Inflammatory macrophage treated with lipopolysaccharide for 1 hour (primary cell): ENCODE results near the gene HLA-B.

Experiments used
- DNase-seq, 2 donors: peaks; one replicate each; pipeline ENCODE4 v3.0.0-alpha.2; 2020 to 2022

HLA-B gene

DNA sequence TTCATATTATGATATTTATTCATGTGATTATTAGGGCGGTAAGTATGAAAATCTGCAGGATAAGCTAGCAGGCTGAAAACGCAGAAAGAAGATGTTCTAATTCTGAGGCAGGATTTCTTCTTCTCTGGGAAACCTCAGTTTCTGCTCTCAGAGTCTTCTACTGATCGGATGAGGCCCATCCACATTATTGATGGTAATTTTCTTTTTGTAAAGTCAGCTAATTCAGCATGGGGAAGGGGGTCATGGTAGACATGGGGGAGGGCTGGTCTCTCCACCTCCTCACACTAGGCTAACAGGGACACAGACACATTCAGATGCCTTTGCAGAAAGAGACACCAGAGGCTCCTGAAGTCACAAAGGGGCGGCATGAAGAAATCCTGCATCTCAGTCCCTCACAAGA is 24.7 kb upstream of the HLA-B start:
- no peak for DNase-seq

DNA sequence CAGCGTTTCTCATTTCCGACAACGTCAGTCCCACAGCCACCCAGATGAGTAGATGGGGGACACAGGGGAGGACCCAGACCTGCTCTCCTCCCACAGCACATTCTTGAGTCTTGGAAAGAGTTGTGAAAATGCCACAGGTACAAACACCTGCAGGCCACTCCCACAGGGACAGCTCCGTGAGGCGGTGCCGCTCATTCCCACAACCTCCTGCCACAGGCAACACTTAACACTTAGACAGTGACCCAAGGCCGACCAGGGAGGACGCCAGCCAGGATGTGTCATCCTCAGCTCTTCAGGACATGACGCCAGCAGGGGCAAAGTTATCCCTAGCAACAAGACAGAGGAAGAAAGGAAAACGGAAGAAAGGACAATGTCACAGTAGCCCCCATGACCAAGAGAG is 22.9 kb upstream of the HLA-B start:
- no peak for DNase-seq

DNA sequence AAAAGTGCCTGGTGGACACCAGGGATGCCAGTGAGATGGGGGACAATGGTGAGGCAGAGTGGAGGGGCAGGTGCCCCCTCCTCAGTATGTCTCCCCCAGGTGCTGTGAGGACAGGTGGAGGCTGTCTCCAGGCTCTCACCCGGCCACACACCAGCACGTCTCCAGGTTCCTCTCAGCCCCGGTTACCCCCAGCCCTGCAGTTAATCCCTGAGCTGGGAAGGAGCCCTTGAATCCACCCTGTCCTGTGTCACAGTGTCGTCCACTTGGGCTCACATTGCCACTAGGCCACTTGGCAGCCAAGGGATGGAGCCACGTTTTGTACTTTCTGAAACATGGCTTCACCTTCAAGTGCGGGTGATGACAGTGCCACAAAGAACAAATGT is 21.7 kb upstream of the HLA-B start:
- no peak for DNase-seq

DNA sequence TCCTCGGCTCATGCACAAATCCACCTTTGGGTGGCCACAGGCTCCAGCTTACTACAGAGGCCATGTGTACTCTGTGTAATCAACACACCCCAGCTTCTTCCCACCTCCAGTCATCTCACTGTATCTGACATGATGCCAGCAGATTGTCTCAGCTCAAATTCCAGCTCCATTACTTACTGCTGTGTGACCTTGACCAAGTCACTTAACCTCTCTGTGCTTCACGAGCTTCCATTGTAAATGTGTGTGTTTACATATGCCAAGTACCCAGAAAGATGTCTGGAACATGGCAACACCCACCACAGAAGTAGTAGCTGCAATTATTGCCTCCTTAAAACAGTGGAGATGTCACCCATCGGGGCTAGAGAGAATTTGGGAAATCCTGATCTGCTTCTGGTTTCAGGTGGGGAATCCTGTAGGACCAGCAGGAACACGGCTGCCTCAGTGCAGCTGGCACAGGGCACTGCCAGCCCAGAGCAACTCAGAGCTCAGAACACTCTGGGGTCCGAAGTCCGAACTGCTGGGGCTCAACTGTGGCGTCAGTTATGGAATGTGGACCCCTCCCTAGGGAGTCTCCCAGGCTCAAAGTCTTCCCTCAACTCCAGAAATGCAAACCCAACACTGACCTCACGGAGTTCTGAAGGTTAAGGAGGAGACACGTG is 21.2 kb upstream of the HLA-B start:
- DNase-seq, result no peak

DNA sequence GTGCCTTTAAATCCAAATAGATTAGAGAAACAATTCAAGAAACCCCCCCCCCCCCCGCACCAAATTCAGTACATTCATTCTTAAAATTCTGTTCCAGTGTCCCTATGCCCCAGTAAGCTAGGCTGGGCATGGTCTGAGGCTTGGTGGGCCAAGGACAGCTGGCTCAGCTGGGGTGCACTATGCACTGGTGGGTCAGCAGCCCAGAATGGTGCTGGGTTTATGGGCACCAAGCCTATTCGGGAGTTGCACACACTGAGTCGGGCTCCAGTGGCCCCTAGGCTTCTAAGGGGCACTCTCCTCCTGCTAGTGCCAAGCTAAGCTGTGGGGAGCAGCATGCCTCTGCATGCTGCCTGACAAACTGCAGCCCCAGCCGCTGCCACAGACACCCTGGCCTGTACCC is 20.1 kb upstream of the HLA-B start:
- DNase-seq, result no peak

DNA sequence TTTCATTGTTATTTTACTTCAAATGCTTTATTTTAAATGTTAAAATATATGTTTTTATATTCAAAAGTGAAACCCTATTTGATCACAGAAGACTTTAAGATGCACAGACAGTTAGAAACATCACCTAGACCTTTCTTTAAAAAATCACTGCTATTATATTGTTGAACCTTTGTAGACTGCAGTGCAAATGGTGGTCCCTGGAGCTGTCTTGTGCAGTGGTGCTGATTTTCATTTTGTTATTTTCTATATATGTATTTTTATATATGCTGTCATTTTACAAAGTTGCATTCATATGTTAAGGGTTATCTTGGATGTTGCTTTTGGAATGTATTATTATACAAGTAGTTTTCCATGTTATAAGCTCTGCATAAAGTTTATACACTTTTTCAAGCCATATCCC is 18.7 kb upstream of the HLA-B start:
- DNase-seq, result no peak

DNA sequence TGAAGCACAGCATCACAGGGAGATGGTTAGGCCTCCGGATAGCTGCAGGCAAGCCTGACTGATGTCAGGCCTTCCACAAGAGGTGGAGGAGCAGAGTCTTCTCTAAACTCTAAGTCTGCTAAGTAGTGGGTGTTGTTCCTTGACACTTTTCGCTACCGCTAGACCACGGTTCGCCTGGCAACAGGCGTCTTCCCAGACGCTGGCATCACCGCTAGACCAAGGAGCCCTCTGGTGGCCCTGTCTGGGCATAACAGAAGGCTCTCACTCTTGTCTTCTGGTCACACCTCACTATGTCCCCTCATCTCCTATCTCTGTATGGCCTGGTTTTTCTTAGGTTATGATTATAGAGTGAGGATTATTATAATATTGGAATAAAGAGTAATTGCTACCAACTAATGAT is 17.1 kb upstream of the HLA-B start:
- DNase-seq, result peak in 1 of 2 donors; percentile 28

DNA sequence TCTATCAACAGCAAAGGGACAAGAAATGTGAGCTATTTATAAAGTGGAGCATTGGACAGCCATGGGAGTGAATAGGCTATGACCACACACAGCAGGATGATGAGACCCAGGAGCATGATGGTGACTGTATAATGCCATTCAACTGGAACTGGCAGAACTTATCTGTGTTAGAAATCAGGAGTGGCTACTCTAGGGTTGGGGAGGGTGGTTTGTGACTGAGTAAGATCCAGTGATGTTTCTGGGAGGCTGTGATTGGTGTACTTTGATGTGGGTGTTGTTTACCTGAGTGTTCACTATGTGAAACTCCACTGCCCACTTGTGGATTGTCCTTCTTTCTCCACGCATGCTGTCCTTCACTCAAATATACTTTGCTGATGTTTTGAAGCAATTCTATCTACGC is 11.5 kb upstream of the HLA-B start:
- DNase-seq, result no peak

DNA sequence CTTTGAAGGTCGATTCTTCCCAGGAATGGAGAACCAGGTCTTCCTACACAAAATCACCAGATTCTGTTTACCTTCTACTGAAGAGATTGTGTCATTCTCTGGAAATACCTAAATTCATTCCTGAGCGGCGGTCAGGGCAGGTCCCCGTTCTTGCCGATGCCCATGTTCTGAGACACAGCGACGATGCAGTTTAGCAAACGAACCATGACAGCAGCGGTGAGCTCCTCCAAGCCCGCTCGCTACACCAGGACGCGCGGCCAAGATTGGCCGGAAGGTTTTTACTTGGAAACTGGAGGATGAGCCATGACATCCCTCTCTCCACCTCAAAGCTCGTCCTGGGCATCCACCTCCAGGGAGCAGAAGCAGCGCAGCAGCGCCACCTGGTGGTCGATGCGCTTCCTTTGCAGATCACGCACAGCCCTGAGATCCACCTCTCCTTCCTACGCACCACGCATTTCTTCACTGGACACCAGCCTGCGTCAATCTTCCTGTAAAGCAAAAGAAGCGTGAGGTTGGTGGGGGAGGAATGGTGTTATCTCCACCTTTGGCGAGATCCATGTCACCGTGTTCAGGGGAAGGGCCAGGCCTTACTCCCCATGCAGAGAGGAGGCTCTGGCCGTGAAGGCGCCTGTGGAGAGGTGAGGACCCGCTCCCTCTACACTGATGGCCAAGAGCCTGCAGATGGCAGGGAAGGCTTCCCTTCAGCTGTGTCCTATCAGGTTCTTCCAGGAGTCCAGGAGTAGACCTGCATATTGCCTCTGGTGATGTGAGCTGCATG is 9.9 kb upstream of the HLA-B start:
- peak; percentile 81 to 97 for DNase-seq

DNA sequence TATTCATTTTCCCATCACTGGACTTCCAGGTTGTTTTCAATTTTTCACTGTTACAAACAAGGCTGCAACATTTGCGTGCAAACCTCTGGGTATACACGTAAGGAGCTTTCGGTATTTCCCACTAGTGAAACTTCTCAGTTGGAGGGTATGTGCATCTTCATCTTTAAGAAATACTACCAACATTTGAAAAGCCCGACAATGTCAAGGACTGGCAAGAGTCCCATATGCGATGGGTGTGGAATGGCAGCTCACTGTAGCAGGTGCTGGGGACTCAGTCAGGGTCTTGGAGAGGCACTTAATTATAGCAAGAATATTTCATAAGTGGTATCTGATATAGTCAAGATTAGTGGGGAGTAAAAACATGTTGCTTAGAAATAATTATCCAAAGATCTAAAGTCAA is 8.9 kb upstream of the HLA-B start:
- DNase-seq, result no peak

DNA sequence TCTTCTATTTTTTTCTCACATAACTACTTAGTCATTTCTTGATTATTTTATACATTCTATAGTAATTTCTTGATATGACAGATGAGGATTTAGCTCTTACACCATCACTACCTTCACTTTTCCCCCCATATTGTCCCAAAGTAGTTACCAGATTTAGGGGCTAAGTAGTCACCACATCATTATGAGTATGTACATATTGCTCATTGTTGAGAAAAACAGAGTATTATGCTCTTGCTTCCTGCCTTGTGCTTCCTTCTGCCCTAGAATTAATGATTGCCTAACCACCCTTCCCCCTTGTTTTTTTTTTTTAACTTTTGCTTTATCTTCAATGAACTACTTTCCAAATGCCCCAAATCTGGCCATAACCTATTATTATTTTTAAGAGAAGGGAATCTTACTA is 6.8 kb upstream of the HLA-B start:
- DNase-seq, result peak; percentile 58 to 80

DNA sequence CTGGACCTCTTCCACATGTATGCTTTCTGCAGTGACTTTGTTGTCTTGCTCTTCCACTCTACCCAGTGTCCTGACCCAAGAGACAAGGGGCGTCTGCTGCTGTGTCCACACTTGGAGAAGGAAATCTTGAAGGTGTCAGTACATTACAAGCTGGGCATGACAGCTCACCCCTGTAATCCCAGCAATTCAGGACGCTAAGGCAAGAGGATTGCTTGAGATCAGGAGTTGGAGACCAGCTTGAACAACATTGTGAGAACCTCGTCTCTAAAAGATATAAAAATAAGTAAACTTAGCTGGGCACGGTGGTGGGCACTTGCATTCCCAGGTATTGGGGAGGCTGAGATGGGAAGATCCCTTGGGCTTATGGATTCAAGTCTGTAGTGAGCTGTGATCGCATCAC is 5.8 kb upstream of the HLA-B start:
- no peak for DNase-seq

DNA sequence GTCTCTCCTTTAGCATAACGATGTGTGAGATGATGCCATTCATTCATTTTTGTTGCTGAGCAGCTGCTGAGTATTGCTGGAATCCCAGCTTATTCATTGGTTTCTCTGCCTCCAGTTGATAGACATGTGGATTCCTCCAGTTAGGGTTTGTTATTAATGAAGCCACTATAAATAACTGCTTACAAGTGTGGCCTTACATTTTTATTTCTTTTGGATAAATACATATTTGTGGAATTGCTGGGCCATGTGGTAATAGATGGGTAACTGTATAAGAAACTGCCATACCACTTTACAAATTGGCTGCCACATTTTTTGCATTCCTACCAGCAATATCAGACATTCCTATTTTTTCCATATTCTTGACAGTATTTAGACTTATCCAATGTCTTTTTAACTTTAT is 2.6 kb upstream of the HLA-B start:
- DNase-seq, result no peak

DNA sequence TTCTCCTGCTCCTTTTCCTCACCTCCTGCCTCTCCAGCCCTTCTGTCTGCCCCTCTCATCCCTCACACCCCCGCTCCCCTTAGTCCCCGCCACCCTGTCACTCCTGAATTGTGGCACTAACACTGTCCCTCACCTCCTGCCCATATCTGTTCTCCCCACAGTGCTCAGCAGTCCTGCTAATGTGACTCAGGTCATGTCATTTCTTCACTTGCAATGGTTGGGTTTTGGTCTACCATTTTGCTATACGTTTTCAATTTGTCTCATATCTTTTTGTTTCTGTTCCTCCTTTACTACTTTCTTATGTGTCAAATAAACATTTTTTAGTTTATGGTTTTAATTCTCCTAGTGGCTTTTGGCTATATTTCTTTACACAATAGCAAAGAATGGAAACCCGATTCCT is 1.3 kb upstream of the HLA-B start:
- DNase-seq, result no peak

DNA sequence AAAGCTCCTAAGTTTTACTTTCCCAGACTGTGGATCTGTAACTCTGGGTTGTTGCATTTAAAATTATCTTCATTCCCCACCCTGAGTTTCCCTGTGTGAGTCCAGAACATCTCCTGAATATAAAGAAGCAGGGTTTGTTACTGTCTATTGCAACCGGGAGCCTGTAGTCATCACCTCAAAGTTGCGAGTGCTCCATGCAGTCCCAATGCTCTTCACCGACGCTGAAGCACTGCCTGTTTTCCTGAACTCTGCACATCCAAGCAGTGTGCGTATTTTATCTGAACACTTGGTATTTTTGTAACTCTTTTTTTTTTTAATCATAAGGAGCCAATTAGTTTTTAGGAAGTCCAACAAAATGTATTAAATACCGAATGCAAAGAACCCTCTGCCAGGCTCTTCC is 907 bp upstream of the HLA-B start:
- no peak for DNase-seq

DNA sequence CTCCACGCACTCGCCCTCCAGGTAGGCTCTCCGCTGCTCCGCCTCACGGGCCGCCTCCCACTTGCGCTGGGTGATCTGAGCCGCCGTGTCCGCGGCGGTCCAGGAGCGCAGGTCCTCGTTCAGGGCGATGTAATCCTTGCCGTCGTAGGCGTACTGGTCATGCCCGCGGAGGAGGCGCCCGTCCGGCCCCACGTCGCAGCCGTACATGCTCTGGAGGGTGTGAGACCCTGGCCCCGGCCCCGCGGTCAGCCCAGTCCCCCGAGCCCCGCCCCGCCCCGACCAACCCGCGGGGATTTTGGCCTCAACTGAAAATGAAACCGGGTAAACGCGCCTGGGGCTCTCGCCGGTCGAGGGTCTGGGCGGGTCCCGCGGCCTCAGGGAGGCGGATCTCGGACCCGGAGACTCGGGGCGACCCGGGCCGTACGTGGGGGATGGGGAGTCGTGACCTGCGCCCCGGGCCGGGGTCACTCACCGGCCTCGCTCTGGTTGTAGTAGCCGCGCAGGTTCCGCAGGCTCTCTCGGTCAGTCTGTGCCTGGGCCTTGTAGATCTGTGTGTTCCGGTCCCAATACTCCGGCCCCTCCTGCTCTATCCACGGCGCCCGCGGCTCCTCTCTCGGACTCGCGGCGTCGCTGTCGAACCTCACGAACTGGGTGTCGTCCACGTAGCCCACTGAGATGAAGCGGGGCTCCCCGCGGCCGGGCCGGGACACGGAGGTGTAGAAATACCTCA is 598 bp downstream of the HLA-B start:
- peak; percentile 39 to 43 for DNase-seq

DNA sequence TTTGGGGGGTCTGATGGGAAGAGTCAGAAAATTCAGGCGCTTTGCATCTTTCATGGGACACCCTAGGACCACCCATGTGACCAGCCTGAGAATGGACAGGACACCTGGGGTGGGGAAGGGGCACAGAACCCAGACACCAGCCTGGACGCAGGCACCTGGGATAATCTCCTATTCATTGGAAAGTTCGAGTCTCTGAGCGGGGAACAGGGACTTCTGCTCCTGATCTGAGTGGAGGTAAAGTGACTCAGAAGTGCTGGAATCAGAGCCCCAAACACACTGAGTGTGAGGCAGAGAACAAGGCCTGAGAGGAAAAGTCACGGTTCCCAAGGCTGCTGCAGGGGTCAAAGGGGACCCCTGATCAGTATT is 1.4 kb downstream of the HLA-B start:
- no peak for DNase-seq

DNA sequence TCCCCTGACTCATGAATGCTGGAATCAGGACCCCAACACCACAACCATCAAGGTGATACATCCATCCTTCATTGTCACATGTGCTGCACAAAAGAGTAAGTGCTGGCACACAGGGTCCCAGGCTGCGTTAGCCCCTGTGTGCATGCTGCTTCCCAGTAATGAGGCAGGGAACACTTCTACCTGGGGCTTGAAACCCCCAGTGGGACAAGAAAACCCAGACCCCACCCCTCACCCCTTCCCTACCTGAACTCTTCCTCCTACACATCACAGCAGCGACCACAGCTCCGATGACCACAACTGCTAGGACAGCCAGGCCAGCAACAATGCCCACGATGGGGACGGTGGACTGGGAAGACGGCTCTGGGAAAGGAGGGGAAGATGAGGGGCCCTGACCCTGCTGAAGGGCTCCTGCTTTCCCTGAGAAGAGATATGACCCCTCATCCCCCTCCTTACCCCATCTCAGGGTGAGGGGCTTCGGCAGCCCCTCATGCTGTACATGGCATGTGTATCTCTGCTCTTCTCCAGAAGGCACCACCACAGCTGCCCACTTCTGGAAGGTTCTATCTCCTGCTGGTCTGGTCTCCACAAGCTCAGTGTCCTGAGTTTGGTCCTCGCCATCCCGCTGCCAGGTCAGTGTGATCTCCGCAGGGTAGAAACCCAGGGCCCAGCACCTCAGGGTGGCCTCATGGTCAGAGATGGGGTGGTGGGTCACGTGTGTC is 2.0 kb downstream of the HLA-B start:
- no peak for DNase-seq

DNA sequence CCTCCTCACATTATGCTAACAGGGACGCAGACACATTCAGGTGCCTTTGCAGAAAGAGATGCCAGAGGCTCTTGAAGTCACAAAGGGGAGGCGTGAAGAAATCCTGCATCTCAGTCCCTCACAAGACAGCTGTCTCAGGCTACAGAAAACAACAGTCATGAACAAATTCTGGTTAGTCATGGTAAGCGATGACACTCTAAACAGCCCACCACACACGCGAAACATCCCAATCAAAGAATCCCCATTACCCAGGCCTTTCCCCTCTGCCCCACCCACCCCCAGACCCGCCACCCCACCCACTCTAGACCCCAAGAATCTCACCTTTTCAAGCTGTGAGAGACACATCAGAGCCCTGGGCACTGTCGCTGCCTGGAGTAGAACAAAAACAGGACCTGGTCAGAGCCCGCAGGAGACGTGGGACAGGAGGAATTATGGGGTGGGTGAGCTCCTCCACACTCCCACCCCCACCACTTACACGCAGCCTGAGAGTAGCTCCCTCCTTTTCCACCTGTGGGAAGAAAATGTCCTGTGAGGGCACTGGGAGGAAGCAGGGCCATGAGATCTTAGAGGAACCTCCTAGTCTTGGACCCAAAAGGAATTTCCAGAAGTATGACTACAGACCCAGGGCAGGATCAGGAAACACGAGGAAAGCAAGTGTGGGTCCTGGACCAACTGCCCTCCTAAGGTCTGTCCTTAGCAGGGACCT is 2.7 kb downstream of the HLA-B start:
- DNase-seq, result peak in 1 of 2 donors; percentile 53

DNA sequence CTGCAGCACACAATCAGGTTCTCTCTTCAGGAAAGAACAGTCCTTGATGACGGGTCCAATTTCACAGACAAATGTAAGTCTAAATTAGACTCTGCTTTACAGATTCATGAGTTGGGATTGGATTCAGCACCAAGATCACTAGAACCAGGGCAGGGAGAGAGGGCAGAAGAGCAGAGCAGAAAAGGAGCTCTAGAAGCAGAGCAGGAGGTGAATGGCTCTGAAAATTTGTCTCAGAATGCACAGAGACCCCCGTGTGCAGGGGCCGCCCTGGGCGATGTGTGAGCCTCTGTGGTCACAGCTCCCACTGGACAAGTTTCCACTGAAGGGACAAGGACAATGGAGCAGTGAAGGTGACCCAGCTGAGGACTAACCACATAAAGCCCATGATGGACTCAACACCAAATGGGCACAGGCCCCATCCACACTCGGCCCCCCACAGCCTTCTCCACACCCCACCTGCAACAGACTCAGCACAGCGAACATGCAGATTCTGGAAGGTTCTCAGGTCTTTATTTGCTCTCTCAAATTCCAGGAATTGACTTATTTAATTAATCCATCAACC is 3.5 kb downstream of the HLA-B start:
- DNase-seq, result no peak

DNA sequence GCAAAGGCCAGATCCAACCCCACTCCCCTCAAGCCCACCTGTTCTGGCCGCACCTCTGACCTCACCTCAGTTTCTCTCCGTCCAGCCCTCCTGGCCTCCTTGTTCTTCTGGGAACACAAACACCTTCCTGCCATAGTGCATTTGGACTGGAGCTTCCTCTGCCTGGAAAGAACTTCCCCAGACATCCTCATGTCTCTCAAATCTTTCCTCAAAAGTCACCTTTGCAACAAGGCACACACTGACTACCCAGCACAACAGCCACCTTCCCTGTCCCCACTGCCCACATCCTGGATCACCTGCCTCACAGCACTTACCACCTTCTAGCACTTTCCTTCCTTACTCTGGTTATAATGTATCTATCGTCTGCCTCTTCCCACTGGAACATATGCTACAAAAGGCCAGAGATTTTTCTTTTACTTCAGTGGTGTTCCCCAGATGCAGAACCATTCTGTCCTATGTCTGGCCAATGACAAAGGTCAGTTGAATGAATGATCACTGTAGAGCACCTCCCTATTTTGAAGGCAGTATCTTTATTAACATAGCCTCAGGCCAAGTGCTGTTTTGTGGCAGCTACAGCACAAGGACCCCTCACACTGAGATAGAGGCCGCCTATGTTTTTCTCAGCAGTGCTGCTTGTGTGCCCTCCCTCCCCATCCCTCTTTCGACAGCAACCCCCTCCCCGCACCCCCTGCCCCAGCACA is 4.1 kb downstream of the HLA-B start:
- no peak for DNase-seq

DNA sequence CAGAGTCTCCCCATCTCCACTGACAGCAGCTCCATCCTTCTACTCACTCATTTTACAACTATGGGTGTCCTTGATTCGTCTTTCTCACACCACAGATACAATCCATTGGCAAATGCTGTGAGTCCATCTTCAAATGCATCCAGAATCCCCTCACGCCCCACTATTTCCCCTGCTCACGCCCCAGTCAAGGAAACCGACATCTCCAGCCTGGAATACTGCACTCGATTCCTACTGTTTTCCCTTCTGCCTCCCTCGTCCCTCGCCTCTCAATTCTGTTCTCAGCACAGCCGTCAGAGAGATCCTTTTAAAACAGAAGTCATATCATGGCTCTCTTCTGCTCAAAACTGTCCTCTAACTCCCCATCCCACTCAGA is 4.7 kb downstream of the HLA-B start:
- no peak for DNase-seq
